Measurements from ENCODE around the gene CTDSP1.
A peak's percentile ranks its signal among the peaks of the same experiment; 100 is the strongest.

CTDSP1 gene

DNA sequence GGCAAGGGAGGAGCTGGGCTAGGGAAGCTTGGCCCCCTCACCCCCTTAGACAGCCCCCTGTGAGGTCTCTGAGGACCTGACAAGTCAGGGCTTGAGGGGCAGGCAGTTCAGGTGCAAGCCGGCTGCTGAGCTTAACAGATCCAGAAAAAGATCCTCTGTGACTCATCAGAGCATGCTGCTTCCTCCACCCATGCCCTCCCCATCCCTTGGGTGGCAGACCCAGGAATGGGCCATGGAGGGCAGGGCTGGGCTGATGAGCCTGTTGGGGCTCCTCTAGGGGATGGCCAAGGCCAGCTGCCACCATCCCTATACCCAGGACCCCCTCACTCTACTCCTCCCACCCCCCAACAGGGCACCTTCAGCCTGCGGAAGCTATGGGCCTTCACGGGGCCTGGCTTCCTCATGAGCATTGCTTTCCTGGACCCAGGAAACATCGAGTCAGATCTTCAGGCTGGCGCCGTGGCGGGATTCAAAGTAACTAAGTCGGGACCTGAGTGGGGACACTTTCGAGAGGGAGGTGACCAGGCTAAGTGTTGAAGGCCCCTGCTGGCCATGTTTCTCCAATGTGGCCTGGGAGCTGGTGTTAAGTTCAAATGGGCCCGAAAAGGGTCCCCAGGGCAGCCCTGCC lies 15.7 kb upstream of the CTDSP1 start:
- no peak for DNase-seq (ENCODE audit: low spot score)

DNA sequence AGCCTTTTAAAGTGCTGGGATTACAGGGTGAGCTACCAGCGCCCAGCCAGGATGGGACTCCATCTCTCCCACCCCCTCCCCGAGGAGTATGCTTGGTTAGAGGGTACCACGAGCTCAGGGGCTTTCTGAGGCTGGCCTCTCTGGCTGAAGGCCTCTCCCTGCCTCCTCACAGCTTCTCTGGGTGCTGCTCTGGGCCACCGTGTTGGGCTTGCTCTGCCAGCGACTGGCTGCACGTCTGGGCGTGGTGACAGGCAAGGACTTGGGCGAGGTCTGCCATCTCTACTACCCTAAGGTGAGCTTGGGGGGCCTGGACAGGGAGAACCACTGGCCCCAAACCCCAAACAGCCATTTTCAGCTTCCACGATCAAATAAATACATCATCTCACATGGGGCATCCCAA lies 14.7 kb upstream of the CTDSP1 start:
- no peak for DNase-seq (ENCODE audit: low spot score)

DNA sequence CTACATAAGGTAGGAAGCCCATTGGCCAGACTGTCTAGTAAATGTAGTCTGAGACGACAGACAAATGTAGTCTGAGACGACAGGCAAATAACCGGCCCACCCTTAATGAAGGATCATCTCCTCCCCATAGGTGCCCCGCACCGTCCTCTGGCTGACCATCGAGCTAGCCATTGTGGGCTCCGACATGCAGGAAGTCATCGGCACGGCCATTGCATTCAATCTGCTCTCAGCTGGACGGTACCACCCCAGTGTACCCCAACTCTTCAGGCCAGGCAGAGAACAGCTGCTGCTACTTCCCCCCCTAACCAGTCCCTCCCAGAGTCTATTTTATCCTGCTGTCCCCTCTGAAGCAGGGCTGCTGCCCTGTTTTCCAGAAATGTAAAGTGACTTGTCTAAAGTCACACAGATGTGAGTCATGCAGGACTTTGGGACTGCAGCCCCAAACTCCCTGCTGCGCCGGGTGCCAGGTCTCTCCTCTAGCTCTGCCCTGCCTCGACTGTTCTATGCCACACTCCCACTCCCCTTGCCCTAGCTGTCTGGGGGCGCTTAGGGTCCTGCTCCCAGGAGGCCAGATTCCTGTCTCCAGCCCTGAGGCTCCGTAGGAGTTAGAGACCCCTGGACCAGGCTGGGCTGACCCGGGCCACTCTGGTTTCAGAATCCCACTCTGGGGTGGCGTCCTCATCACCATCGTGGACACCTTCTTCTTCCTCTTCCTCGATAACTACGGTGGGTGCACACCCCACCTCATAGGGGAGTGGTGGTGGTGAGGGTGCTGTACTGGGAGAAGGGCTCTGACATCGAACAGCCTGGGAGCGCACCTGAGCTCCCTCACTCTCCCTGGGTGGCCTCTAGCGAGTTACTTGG lies 12.9 kb upstream of the CTDSP1 start:
- DNase-seq (ENCODE audit: low spot score): no peak

DNA sequence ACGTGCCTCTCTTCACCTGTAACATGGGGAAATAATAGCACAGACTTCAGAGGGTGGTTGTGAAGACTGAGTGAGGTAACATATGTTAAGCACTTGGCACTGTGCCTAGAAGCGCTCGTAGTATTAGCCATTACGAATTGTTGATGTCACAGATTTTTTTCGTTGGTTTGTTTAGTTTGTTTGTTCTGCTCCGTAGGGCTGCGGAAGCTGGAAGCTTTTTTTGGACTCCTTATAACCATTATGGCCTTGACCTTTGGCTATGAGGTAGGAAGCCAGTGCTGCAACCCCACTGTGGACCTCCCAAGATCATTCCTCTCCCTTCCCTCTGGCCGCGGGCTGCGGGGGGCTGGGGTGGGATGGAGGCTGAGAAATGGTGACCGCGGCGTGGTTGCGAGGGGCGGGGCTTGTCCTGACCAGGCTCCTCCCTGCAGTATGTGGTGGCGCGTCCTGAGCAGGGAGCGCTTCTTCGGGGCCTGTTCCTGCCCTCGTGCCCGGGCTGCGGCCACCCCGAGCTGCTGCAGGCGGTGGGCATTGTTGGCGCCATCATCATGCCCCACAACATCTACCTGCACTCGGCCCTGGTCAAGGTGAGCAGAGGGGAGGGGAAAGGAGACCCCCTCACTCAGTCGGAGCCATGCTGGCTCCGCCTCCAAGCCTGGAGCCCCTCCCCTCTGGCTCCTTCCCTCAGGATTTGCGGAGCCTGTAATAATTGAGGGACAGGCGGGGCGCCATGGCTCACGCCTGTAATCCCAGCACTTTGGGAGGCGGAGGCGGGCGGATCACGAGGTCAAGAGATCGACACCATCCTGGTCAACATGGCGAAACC lies 12.1 kb upstream of the CTDSP1 start:
- DNase-seq (ENCODE audit: low spot score): peak; percentile 7

DNA sequence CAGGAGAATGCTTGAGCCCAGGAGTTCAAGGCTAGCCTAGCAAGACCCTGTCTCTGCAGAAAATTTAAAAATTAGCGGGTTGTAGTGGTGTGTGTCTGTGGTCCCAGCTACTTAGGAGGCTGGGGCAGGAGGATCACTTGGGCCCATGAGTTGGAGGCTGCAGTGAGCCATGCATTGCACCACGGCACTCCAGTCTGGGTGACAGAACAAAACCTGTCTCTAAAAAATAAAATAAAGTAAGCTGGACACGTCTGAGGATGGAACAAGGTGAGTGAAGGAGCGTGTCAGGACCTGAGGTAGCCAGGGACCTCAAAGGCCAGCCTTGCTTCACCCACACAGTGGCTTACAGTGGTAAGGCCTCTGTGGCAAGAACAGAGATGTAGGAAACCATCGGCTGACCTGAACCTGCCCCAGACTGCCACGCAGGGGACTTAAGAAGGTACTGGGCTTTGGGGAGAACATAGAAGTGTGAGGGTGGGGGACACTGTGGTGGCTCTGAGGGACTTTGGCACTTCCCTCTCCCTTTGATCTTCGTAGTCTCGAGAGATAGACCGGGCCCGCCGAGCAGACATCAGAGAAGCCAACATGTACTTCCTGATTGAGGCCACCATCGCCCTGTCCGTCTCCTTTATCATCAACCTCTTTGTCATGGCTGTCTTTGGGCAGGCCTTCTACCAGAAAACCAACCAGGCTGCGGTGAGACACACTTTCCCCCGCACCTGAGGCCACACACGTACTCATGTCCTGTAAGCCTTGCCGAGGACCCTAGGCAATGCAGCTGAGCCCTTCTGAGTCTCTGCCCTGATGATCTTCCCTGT lies 10.1 kb upstream of the CTDSP1 start:
- no peak for DNase-seq (ENCODE audit: low spot score)

DNA sequence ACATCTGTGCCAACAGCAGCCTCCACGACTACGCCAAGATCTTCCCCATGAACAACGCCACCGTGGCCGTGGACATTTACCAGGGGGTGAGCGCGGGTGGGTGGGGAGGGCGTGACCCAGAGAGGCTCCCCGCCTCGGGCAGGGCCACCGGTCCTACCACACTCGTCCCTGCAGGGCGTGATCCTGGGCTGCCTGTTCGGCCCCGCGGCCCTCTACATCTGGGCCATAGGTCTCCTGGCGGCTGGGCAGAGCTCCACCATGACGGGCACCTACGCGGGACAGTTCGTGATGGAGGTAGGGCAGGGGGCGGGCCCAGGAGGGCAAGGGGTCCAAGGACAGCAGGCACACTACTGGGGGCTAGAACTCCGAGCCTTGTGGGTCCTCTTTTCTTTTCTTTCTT lies 8.5 kb upstream of the CTDSP1 start:
- no peak for DNase-seq (ENCODE audit: low spot score)

DNA sequence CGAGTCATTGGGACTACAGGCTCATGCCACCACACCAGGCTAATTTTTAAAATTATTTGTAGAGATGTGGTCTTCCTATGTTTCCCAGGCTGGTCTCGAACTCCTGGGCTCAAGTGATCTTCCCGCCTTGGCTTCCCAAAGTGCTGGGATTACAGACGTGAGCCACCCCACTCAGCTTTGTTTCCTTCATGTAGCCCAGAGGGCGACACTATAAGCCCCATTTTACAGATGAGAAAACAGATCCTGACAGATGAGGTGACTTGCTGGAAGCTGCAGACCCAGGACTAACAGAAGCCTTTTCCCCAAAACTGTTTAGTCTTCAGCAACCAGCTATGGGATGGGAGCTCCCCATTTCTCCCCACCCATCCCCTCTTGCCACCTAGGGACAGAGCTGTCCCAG lies 7.2 kb upstream of the CTDSP1 start:
- DNase-seq (ENCODE audit: low spot score): no peak

DNA sequence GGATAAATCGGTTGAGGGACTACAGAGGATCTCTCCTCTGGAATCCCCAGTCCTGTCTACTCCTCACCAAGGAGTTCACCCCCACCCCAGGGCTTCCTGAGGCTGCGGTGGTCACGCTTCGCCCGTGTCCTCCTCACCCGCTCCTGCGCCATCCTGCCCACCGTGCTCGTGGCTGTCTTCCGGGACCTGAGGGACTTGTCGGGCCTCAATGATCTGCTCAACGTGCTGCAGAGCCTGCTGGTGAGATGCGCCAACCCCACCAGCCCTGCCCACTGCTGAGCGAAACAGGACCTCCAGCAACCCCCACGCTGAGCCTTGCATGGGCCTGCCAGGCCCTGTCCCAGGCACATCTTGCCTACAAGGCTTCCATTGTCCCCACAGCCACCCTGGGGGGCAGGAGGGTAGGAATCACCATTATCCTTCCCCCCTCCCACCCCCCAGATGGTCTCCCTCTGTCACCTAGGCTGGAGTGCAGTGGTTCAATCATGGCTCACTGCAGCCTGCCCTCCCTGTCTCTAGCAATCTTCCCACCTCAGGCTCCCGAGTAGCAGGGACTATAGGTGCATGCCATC lies 6.7 kb upstream of the CTDSP1 start:
- no peak for DNase-seq (ENCODE audit: low spot score)

DNA sequence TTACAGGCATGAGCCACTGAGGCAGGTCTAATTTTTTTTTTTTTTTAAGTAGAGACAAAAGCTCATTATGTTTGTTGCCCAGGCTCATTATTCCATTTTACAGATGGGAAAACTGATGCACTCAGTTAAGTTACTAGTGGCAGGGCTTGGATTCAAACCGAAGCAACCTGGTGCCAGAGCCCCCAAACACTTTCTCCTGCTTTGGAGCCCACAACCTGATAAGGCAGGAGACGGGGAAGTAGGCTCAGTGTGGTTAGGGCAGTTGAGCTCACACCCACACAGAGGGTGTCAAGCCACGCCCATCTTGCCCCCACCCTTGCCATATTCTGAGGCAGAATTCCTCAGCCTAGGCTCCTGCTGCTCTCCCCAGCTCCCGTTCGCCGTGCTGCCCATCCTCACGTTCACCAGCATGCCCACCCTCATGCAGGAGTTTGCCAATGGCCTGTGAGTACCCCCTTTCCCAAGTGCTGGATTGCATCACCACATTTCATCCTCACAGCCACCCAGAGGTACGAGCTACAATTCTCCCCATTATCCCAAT lies 5.8 kb upstream of the CTDSP1 start:
- DNase-seq (ENCODE audit: low spot score): peak; percentile 15

DNA sequence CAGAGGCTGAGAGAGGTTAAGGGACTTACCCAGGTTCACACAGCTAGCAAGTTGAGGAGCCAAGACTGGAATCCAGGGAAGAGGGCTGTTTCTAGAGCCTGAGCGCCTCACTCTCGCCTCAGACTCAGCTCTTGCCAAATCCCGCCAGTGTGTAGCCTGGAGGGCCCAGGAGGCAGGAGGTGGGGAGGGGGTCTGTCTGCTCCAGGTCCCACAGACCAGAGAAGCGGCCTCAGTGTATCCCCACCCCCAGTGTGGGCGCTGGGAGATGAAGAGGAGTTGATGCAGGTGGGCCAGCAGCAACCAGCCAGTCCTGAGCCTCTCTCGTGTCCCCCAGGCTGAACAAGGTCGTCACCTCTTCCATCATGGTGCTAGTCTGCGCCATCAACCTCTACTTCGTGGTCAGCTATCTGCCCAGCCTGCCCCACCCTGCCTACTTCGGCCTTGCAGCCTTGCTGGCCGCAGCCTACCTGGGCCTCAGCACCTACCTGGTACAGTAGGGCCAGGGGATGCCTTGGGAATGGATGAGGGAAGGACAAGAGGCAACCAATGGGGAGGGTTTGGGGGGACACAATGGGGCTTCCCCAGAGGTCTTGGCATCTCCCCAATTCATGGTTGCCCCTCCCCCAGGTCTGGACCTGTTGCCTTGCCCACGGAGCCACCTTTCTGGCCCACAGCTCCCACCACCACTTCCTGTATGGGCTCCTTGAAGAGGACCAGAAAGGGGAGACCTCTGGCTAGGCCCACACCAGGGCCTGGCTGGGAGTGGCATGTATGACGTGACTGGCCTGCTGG lies 5.2 kb upstream of the CTDSP1 start:
- no peak for DNase-seq (ENCODE audit: low spot score)

DNA sequence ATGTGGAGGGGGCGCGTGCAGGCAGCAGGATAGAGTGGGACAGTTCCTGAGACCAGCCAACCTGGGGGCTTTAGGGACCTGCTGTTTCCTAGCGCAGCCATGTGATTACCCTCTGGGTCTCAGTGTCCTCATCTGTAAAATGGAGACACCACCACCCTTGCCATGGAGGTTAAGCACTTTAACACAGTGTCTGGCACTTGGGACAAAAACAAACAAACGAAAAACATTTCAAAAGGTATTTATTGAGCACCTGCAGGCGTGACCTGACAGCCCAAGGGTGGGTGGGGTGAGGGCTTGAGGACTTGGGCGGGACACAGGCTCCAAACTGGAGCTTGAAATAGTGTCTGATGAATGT lies 4.6 kb upstream of the CTDSP1 start:
- no peak for DNase-seq (ENCODE audit: low spot score)

DNA sequence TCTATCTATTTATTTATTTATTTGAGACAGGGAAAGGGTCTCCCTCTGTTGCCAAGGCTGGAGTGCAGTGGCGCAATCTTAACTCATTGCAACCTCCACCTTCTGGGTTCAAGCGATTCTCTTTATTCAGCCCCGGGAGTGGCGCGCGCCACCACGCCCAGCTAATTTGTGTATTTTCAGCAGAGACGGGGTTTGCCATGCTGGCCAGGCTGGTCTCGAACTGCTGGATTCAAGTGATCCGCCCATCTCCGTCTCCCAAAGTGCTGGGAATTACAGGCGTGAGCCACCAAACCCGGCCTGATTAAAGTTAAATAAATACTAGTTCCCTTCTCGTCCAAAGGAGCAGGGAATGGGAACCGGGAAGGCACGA lies 4.2 kb upstream of the CTDSP1 start:
- no peak for DNase-seq (ENCODE audit: low spot score)

DNA sequence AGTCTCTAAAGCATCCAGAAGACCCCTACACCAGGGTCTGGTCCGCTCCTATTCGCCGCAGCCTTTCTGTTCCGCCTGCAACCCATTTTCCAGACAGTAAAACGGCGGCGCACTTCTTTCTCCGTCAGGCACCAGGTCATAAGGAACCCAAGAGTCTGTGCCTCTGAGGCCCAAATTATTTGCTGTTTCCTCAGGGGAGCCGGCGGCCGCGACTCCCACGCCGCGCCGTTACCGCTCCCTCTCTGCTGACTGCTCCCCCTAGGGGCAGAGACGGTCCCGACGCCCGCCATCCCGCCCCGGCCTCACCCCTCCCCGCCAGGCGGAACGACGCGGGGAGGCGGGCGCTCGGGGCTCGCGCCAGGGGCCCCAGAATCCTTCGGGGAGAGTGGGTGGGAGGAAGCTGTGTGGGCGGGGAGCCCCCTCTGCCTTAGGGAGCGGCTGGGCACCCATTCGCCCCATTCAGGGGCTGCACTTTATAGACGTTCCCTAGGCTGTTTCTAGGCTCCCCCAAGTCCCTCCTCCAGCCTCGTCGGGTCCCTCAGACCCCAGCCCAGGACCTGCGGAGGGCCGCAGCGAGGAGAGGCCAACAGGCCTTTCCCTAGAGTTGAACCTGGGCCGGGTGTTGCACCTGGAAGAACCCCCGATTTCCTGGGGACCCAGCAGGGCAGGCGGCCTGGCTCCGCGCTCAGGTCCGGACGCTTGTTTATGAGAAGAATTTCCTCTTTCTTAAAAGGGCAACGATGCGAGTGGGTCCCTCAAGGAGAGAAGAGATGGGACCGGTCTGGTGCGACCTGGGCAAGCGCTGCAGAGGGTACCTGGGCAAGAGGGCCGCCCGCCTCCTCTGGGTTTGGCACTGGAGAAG lies 3.6 kb upstream of the CTDSP1 start:
- peak; percentile 97 for DNase-seq (ENCODE audit: low spot score)

DNA sequence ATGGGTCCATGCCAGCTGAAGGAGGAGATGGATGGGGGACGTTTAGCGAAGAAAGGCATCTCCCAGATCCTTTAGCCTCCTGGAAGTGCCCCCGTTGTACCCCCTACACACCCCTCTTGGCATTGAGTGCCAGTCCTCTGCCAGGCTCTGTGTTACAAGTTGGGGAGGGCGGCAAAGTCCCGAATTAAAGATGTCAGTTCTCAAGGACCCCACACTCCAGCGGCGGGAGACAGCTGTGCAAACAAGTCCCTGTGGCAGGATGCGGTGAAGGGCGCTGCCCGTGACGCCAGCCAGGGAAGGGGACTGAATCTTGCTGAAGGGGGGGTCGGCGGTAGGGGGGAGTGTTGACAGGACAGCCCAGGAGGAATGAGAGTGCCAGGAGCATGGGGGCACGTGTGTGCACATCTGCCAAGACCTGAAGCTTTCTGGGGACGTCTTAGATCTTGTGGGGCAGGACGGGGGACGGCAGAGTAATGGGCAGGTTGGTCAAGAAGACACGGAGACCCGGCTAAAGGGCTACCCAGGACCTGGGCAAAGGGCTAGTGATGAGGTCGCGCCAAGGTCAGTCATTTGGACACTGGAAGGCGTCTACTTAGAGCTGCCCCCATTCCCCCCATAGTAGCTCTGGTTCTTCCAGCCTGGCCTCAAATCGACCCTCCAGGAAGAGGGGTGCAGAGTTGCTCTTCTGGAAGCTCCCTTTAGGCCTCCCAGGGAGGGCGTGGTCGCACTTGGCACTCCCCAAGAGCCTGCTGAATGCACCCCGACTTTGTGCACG lies 2.8 kb upstream of the CTDSP1 start:
- DNase-seq (ENCODE audit: low spot score): peak; percentile 70

DNA sequence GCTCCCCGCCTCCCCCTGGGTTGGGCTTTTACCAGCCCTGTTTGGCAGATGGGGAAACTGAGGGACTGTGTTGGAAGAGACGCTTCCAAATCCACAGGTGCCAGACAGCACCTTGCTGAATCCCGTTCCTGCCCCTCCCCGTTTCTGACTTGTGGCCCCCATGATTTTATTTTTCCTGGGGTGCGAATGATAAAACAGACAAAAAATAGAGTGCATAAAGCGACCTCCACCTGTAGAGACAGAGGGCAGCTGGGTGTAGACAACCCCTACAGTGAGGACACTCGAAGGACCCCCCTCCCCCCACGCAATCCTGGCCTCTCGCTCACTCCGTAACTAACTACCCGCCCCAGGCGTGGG lies 2.2 kb upstream of the CTDSP1 start:
- no peak for DNase-seq (ENCODE audit: low spot score)

DNA sequence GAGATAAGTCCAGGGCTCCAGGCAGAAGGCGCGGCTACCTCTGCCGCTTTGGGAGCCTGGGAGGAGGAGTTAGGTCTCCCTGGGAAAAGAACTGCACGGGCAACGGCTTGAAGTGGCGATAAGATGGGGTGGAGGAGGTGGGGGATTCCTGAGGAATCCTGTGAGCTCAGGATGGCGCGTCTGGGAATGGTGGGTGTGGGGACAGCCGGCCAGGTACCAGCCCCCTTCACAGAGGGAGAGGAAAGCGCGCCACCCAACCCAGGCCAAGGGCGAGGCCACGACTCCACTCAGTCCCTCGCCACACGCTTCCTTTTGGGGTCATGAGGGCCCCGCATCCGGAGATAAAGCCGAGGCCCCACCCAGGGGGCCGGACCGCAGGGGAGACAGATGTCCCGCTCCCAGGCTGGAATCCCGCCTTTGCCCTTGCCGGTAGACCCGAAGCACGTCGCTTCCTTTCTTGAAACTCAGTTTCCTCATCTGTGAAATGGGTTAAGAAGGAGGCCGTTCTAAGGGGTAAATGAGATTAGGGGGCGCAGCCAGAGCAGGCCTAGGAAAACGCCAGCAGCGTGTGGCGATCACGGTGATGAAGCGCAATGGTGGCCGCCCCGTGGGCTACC lies 1.7 kb upstream of the CTDSP1 start:
- DNase-seq (ENCODE audit: low spot score): peak; percentile 53

DNA sequence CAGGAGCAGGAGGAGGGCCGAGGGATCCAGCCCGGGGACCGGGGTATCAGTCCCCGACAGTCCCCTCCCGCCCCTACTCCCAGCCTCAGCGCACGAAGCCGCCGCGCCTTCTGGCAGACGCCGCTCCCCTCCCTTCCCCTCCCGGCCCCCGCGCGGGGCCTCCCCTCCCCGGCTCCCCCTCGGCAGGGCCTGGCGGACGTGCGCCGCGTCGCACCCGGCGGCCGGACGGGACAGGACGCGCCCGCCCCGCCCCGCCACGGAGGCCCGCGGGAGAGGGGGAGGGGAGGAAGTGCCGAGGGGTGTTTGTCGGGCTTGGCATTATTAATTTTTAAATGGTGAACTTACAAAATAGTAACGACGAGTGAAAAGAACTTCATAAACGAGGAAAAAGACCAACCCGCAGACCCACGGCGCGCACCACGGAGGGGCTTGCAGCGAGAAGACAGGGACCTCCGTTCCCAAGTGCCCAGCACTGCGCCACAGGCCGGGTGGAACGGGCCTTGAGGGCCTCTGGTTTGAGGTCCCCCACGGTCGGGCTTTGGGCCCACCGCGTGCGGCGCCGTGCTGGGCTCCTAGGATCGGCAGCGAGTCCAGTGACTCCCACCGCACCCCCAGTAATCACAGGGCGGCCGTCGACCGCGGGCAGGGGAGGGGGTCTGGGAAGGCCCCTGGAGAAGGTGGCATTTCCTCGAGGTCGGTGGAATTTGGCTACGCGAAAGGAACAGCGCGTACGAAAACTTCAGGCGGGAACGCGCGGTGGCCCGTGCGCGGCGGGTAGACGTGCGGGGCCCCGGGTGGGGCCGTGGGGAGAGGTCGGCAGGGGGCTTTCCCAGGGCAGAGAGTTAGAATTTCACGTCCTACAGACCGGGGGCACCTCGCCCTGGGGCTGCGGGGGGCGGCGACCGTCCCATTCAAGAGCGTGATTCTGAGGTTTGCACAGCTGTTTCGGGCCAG lies 954 bp upstream of the CTDSP1 start:
- DNase-seq (ENCODE audit: low spot score): peak; percentile 66

Data from CD4-positive, alpha-beta T cell treated with Interleukin-2 at 100 ng/mL for 4 hours (primary cell).